K562 (cell line): ENCODE data around the gene MAPKAPK3. TPM values are rescaled to one million over a fixed set of nuclear protein-coding genes. Genes with fewer than 3 reads are reported as not detected.

Source experiments
- ATAC-seq: fragments of 200-7000 bp; cut with Tn5 transposase; 3 replicates; pipeline ENCODE4 v1.9.1; 2020; ENCODE audit warnings: moderate library complexity
- BruUV-seq: library from RNA; stranded (reverse); fragments of 400-500 nt; replicated peaks from 2 replicates; lab custom pipeline; 2021; lab: Mats Ljungman, UMichigan
- CTCF ChIA-PET: fragments of 300-600 bp; formaldehyde crosslinking; extraction: SDS; loops from one replicate; lab custom pipeline; 2021; ENCODE audit warnings: low intra/inter-chr PET ratio; lab: Yijun Ruan, JAX
- POLR2A ChIA-PET: fragments of 300-600, 350-650 bp; sonication (Branson Sonifier 250); formaldehyde crosslinking; extraction: SDS; loops from one replicate; lab custom pipeline; 2021; ENCODE audit warnings: antibody characterized with exemption, inconsistent platforms; lab: Yijun Ruan, JAX
- DNase-seq, 4 experiments: peaks; one replicate each; pipeline versions ENCODE4 v3.0.0 to v3.0.0-alpha.2; 2011 to 2018; ENCODE audit warnings: low spot score in 3 of 4, mixed read lengths in 3 of 4; ENCODE audit errors: extremely low read depth in 1 of 4
- FAIRE-seq: peaks from 2 replicates; lab custom pipeline; 2011; peaks lifted over from hg19 to GRCh38; lab: Jason Lieb, UNC
- H2AFZ ChIP-seq: 2 replicates; pipeline ENCODE4 v1.6.0; 2011; ENCODE audit warnings: low read depth, low read length, control low read depth, inconsistent platforms
- H3K27ac ChIP-seq: fragments of 200-600 bp; 3 replicates; pipeline ENCODE4 v1.8.0; 2011; ENCODE audit warnings: low read depth, mild to moderate bottlenecking, control low read depth, inconsistent platforms, low read length, moderate library complexity, mixed read lengths; ENCODE audit errors: extremely low read depth
- H3K27me3 ChIP-seq, 2 experiments: fragments of 300-600 bp in 1 of 2; 2 replicates in 1 of 2; 3 replicates in 1 of 2; pipeline versions ENCODE4 v1.6.0 to v1.8.0; 2011; ENCODE audit warnings: inconsistent platforms in 2 of 2, low read length in 2 of 2, mild to moderate bottlenecking in 1 of 2, mixed read lengths in 1 of 2, moderate library complexity in 1 of 2; ENCODE audit not compliant: control insufficient read depth in 2 of 2, insufficient read depth in 2 of 2
- H3K36me3 ChIP-seq: fragments of 300-600 bp; 3 replicates; pipeline ENCODE4 v1.8.0; 2011; ENCODE audit warnings: mild to moderate bottlenecking, low read length, inconsistent platforms; ENCODE audit not compliant: control insufficient read depth, insufficient read depth
- H3K4me1 ChIP-seq, 2 experiments: fragments of 200-600 bp in 1 of 2; replicated peaks in 1 of 2; 2 replicates in 1 of 2; 3 replicates in 1 of 2; pipeline versions ENCODE4 v1.5.1 to v1.8.0; 2011; ENCODE audit warnings: inconsistent platforms in 2 of 2, low read length in 2 of 2, mild to moderate bottlenecking in 1 of 2, mixed read lengths in 1 of 2, moderate library complexity in 1 of 2; ENCODE audit not compliant: control insufficient read depth in 2 of 2, insufficient read depth in 2 of 2
- H3K4me2 ChIP-seq: 2 replicates; pipeline ENCODE4 v1.6.1; 2011; ENCODE audit warnings: low read length, control low read depth, inconsistent platforms, mixed read lengths; ENCODE audit not compliant: insufficient read depth
- H3K4me3 ChIP-seq: fragments of 200-600 bp; sonication (generic), shearing (Covaris generic); 2 replicates; pipeline ENCODE4 v1.5.1; 2016; ENCODE audit warnings: control low read depth, inconsistent platforms
- H3K79me2 ChIP-seq: fragments of 200-600 bp; 3 replicates; pipeline ENCODE4 v1.8.0; 2011; ENCODE audit warnings: low read length, inconsistent platforms; ENCODE audit not compliant: control insufficient read depth, insufficient read depth
- H3K9ac ChIP-seq, 2 experiments: 2 replicates each; pipeline versions ENCODE4 v1.6.0 to v1.6.1; 2011; ENCODE audit warnings: low read depth in 2 of 2, low read length in 2 of 2, control low read depth in 1 of 2, inconsistent platforms in 1 of 2, mild to moderate bottlenecking in 1 of 2, mixed read lengths in 1 of 2; ENCODE audit not compliant: insufficient read depth in 1 of 2
- H3K9me1 ChIP-seq: one replicate; pipeline ENCODE4 v1.6.0; 2011; ENCODE audit warnings: inconsistent platforms, mild to moderate bottlenecking, low read length, moderate library complexity; ENCODE audit not compliant: control insufficient read depth, insufficient read depth
- H3K9me3 ChIP-seq: replicated peaks from 2 replicates; pipeline ENCODE4 v1.5.1; 2011; ENCODE audit warnings: low read depth, low read length, inconsistent platforms; ENCODE audit not compliant: control insufficient read depth, insufficient read depth
- H4K20me1 ChIP-seq: replicated peaks from 2 replicates; pipeline ENCODE4 v1.6.1; 2011; ENCODE audit warnings: low read length, inconsistent platforms, mixed read lengths; ENCODE audit not compliant: control insufficient read depth, insufficient read depth
- ARID1B ChIP-seq: fragments of 450-650 bp; IDR thresholded peaks from 2 replicates; pipeline ENCODE4 v1.6.1; 2016; ENCODE audit warnings: antibody characterized with exemption, mild to moderate bottlenecking, inconsistent platforms
- C11orf30 ChIP-seq: fragments of 450-650 bp; IDR thresholded peaks from 2 replicates; pipeline ENCODE4 v1.6.1; 2016; ENCODE audit warnings: low read depth, mild to moderate bottlenecking
- KDM2B ChIP-seq: fragments of 250-450 bp; sonication (Bioruptor Pico); IDR thresholded peaks from 2 replicates; pipeline ENCODE4 v1.8.0; 2021; ENCODE audit warnings: mild to moderate bottlenecking, moderate library complexity
- KDM5B ChIP-seq: fragments of 200-600 bp; sonication (generic); IDR thresholded peaks from 2 replicates; pipeline ENCODE4 v1.6.1; 2012; ENCODE audit warnings: low read depth, mild to moderate bottlenecking, moderate library complexity, low read length, control low read depth, inconsistent platforms; ENCODE audit not compliant: insufficient replicate concordance
- MLLT1 ChIP-seq, 2 experiments: fragments of 450-650 bp; IDR thresholded peaks; 2 replicates each; pipeline ENCODE4 v1.6.1; 2016
- NBN ChIP-seq: fragments of 450-650 bp; IDR thresholded peaks from 2 replicates; pipeline ENCODE4 v1.6.1; 2016; ENCODE audit warnings: low read depth, mild to moderate bottlenecking
- NCOA6 ChIP-seq: fragments of 450-650 bp; IDR thresholded peaks from 2 replicates; pipeline ENCODE4 v1.6.1; 2017; ENCODE audit warnings: mild to moderate bottlenecking
- NFIX ChIP-seq: fragments of 250-450 bp; sonication (Bioruptor Pico); IDR thresholded peaks from 2 replicates; pipeline ENCODE4 v1.4.0; 2020; ENCODE audit warnings: low read depth, mild to moderate bottlenecking, moderate library complexity
- OTX1 ChIP-seq: fragments of 450-650 bp; formaldehyde crosslinking; IDR thresholded peaks from 2 replicates; pipeline ENCODE4 v1.4.0; 2022; ENCODE audit warnings: mild to moderate bottlenecking
- PKNOX1 ChIP-seq: fragments of 450-650 bp; IDR thresholded peaks from 2 replicates; pipeline ENCODE4 v1.6.1; 2016
- SMAD1 ChIP-seq: fragments of 150-350 bp; IDR thresholded peaks from 2 replicates; pipeline ENCODE4 v1.6.1; 2014; ENCODE audit warnings: low read length, low read depth; ENCODE audit not compliant: partially characterized antibody
- SPI1 ChIP-seq: IDR thresholded peaks from 2 replicates; pipeline ENCODE4 v1.6.1; 2011; ENCODE audit warnings: low read depth, low read length, control low read depth, borderline replicate concordance
- TBL1XR1 ChIP-seq, 2 experiments: IDR thresholded peaks; 2 replicates each; pipeline ENCODE4 v1.6.1; 2012; ENCODE audit warnings: improper control_type of control experiment in 2 of 2, low read length in 2 of 2, mild to moderate bottlenecking in 1 of 2
- VEZF1 ChIP-seq: fragments of 200-800 bp; sonication (Bioruptor generic); IDR thresholded peaks from 2 replicates; pipeline ENCODE4 v1.6.1; 2017; ENCODE audit warnings: missing genetic modification characterization, missing compliant biosample characterization
- ZBTB7A ChIP-seq: IDR thresholded peaks from 2 replicates; pipeline ENCODE4 v1.6.1; 2011; ENCODE audit warnings: low read depth, mild to moderate bottlenecking, low read length, moderate library complexity, borderline replicate concordance; ENCODE audit not compliant: control insufficient read depth
- ZEB2 ChIP-seq: fragments of 450-650 bp; IDR thresholded peaks from 2 replicates; pipeline ENCODE4 v1.6.1; 2016
- ZNF444 ChIP-seq: fragments of 250-450 bp; sonication (Bioruptor Pico); IDR thresholded peaks from 2 replicates; pipeline ENCODE4 v1.4.0; 2020; ENCODE audit warnings: mild to moderate bottlenecking, moderate library complexity
- ZNF778 ChIP-seq: fragments of 450-650 bp; formaldehyde crosslinking; IDR thresholded peaks from 2 replicates; pipeline ENCODE4 v1.4.0; 2020; ENCODE audit warnings: mild to moderate bottlenecking, moderate library complexity
- WGBS: fragments of 100-300 bp; shearing (Covaris generic); methylation state at CpG from one replicate; pipeline ENCODE4 v1.1.6; 2016; ENCODE audit warnings: low coverage, mixed read lengths; ENCODE audit not compliant: insufficient coverage; ENCODE audit errors: missing lambda C conversion rate; 5-methylcytosine and 5-hydroxymethylcytosine counted together
- in situ Hi-C: fragments of 300-500 bp; cut with MboI; formaldehyde crosslinking; loops from 4 replicates; pipeline ENCODE4 v1.15.0; 2018; ENCODE audit warnings: inconsistent platforms, mixed read lengths
- intact Hi-C: fragments of 100-400 bp; cut with micrococcal nuclease; formaldehyde crosslinking; loops from 2 replicates; pipeline ENCODE4 v1.14.2; 2022
- polyA plus RNA-seq, 8 experiments: library from polyadenylated mRNA; depleted of rRNA in 4 of 8; stranded (reverse) in 5 of 8; unstranded in 3 of 8; fragments of >200 nt; fragmentation: Nextera tagmentation in 2 of 8; fragmentation: Illumina TruSeq in 1 of 8; extraction: Ambion mirVana in 2 of 8; extraction: Trizol in 1 of 8; gene quantifications; 2 replicates each; pipeline versions ENCODE4 v1.2.1 to v1.2.3, GENCODE V29; 2011 to 2014; ENCODE audit warnings: inconsistent platforms in 1 of 8, missing spikeins in 1 of 8
- total RNA-seq, 7 experiments: library from RNA; depleted of rRNA in 6 of 7; stranded (reverse); fragments of >200 nt in 6 of 7; fragmentation: Illumina TruSeq in 2 of 7; extraction: Trizol in 2 of 7; gene quantifications; 2 replicates each; pipeline versions ENCODE4 v1.2.1 to v1.2.3, GENCODE V29; 2011 to 2021; ENCODE audit warnings: low replicate concordance in 1 of 7

Gene MAPKAPK3
- total and polyA plus RNA-seq, 9 of the 15 experiments (the other 6 are each of a cell fraction or from before 2014, with no cell fraction given) = 8.0 to 56.4 (median 41.2) TPM

GRCh38 chr3:50610181-50610971, 6.6 kb upstream of the MAPKAPK3 start:
- 3% methylated on average over 6 of the region's 6 CpGs for whole genome bisulfite sequencing
- peak overlapping the region; percentile 95 for H3K4me2 ChIP-seq
- H2AFZ ChIP-seq = no peak overlapping the region
- H3K27ac ChIP-seq = peak overlapping the region; percentile 85
- H3K4me3 ChIP-seq = peak overlapping the region; percentile 87
- ATAC-seq (no peak), DNase-seq (peak in 2 of 4 experiments; percentile 44 to 83), FAIRE-seq (peak; percentile 75)
- peaks cover 24 to 40% of the 10 kb centered on the region in 2 experiments; a peak in 4 of 5 replicates for H3K4me1 ChIP-seq
- intact Hi-C loops (loop anchor here (5.0 to 10.0 kb wide), 2 partner anchors 253 to 774 kb away; partner anchors contain the start of genes MANF and TMEM115), in situ Hi-C loops (loop anchor here (5.0 kb wide), 1 partner anchor 33 kb away; no protein-coding TSS in a partner anchor)
- H4K20me1 ChIP-seq = peaks cover 36% of the 10 kb centered on the region
- CTCF ChIA-PET = no interaction called here
- peak overlapping the region; percentile 87 to 94 for H3K9ac ChIP-seq
- H3K27me3 ChIP-seq = no peaks in the 10 kb centered on the region
- POLR2A ChIA-PET = interaction anchor here (0.5 to 1.6 kb wide), 10 partner anchors 8 to 43 kb away, joined by 3 to 6 read pairs (median 3); no protein-coding TSS in a partner anchor
- H3K9me3 ChIP-seq = no peaks in the 10 kb centered on the region
- BruUV-seq = no TSS peak
- peaks cover 81% of the 10 kb centered on the region for H3K79me2 ChIP-seq
- peaks cover 55% of the 10 kb centered on the region for H3K36me3 ChIP-seq
- H3K9me1 ChIP-seq = peaks cover 3% of the 10 kb centered on the region
- TF ChIP-seq NCOA6 (no peak), NFIX (peak; percentile 89), OTX1 (CRISPR knock-in tag) (no peak; the same call in 1 of the 2 replicates), PKNOX1 (0 out of 2 replicates have a peak, but pooled peaks have one; percentile 10), MLLT1 (IDR thresholded peaks at IDR 0.05) (peak; percentile 43 to 67; a peak in 2 of 4 replicates), ARID1B (peak; percentile 47; the same call in 1 of the 2 replicates), ZEB2 (peak; percentile 39; the same call in 1 of the 2 replicates), ZBTB7A (no peak), NBN (no peak), KDM5B (peak; percentile 61), TBL1XR1 (IDR thresholded peaks at IDR 0.05; ENCODE audit: low read length in 2 of 2) (0 out of 4 replicates have a peak, but pooled peaks of 1 of the 2 experiments have one; percentile 14), VEZF1 (CRISPR knock-in tag) (peak; percentile 36; the same call in 1 of the 2 replicates), SMAD1 (peak; percentile 82), KDM2B (CRISPR knock-in tag) (no peak), ZNF444 (CRISPR knock-in tag) (no peak), C11orf30 (no peak), ZNF778 (no peak), SPI1 (no peak)
